GM18508 (cell line): ENCODE results near the gene ARHGEF10L.
"Not testable (repeated sequence)": the region's sequence is repeated elsewhere in the genome, so short reads cannot be mapped to it uniquely, and the experiment has no call there.

Source experiments
- ATAC-seq: cut with Tn5 transposase; IDR thresholded peaks from one replicate; pipeline ENCODE4 v1.9.1; 2021; ENCODE audit warnings: moderate number of reproducible peaks; ENCODE audit not compliant: insufficient read depth, unreplicated experiment

The ARHGEF10L gene, protein sequence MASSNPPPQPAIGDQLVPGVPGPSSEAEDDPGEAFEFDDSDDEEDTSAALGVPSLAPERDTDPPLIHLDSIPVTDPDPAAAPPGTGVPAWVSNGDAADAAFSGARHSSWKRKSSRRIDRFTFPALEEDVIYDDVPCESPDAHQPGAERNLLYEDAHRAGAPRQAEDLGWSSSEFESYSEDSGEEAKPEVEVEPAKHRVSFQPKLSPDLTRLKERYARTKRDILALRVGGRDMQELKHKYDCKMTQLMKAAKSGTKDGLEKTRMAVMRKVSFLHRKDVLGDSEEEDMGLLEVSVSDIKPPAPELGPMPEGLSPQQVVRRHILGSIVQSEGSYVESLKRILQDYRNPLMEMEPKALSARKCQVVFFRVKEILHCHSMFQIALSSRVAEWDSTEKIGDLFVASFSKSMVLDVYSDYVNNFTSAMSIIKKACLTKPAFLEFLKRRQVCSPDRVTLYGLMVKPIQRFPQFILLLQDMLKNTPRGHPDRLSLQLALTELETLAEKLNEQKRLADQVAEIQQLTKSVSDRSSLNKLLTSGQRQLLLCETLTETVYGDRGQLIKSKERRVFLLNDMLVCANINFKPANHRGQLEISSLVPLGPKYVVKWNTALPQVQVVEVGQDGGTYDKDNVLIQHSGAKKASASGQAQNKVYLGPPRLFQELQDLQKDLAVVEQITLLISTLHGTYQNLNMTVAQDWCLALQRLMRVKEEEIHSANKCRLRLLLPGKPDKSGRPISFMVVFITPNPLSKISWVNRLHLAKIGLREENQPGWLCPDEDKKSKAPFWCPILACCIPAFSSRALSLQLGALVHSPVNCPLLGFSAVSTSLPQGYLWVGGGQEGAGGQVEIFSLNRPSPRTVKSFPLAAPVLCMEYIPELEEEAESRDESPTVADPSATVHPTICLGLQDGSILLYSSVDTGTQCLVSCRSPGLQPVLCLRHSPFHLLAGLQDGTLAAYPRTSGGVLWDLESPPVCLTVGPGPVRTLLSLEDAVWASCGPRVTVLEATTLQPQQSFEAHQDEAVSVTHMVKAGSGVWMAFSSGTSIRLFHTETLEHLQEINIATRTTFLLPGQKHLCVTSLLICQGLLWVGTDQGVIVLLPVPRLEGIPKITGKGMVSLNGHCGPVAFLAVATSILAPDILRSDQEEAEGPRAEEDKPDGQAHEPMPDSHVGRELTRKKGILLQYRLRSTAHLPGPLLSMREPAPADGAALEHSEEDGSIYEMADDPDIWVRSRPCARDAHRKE (N-terminal part only)

GRCh38 chr1:17539477-17540254, at the start of gene ARHGEF10L:
Gene ARHGEF10L (plus strand): TSS chr1:17539698. CDS start chr1:17580596, 40,898 bp downstream.
- no peak for ATAC-seq

- ATAC-seq, result not testable (repeated sequence)
Measured at GRCh38 chr1:17489768-17490417, 49.6 kb upstream of the ARHGEF10L start.

GRCh38 chr1:17490667-17491066, 48.8 kb upstream of the ARHGEF10L start:
- not testable (repeated sequence) for ATAC-seq

DNA sequence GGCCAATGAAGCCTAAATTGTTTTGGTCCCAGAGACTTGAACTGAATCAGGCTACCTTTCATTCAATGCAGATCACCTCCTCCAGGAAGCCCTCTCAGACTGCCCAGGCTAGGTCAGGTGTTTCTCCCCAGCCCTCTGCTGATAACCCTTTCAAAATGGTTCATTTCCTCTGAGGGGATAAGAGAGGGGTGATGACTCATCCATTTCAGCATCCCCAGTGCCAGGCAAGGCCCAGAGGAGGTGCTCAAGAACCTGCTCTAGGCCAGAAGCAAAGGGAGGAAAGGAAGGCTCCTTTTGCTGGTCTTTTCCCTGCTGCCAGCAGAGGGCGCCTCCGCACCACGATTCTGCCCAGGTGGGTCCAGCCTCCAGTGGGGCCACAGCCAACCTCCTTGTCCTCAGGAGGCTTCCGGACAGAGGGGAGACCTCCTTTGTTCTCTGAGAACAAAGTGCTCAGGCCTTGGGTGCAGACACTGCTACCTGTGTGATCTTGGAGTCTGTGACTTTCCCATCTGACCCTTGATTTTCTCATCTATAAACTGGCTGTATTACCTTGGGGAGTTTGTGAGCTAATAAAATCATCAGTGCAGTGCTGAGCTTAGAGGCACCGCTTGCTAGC, 45.3 kb upstream of the ARHGEF10L start:
- ATAC-seq, result no peak

GRCh38 chr1:17496419-17496818, 43.1 kb upstream of the ARHGEF10L start:
- ATAC-seq, result no peak

DNA sequence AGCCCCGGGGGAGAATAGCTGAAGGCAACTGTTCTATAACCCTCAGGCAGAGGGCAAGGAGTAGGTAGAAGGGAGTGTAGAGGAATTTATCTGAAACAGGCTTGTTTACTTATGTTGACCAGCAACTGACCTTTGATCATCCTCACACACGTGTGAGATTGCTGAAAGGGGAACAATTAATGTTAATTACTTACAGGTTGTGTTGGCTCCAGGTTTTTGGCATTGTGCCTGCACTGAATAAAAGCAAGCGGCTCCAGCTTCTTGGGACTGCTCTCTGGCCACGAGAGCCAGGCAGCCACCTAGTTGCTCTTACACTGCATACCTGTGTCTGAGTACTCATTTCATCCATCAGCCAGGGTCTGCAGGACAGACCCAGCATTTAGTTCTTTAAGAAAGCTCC, 41.3 kb upstream of the ARHGEF10L start:
- ATAC-seq, result no peak

DNA sequence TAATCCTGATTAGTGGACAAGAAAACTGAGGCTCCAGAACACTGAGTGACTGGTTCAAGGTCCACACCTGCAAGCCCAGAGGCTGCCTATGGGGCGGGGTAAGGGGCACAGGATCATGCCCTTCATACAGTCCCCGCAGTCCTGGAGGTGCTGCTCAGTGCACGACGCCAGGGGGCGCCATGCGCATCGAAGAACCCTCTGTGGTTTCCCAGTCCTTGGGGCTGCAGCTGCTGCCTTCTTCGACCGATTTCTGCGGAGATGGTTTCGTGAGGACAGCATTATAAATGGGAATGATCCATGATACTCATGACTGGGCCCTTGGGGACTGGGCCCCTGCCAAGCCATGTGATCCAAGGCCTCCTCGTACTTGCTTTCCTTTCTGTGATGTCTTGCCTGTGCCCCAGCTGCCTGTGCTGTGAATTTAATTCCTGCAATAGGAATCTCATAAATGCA, 37.1 kb upstream of the ARHGEF10L start:
- ATAC-seq, result no peak

GRCh38 chr1:17503146-17503545, 36.4 kb upstream of the ARHGEF10L start:
- no peak for ATAC-seq

GRCh38 chr1:17507200-17507599, 32.3 kb upstream of the ARHGEF10L start:
- ATAC-seq, result not testable (repeated sequence)

DNA sequence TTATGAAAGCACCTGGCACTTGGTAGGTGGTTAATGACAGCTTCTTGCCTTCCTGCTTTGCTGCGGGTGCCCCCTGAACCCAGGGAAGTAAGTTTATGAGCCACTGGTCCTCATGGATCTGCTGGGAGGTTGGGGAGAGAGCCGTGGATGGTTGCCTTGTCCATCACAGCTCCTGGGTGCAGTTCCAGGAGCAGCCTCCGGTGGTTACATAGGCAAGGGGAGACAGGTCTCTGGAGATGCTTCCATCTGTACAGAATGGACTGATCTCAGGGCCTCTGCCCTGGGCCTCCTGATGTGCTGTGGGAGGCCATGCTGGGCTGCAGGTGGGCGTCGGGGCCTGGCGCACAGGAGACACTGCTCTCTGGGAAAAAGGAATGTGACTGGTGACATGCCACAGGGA, 31.6 kb upstream of the ARHGEF10L start:
- no peak for ATAC-seq

GRCh38 chr1:17509363-17509762, 30.1 kb upstream of the ARHGEF10L start:
- no peak for ATAC-seq

GRCh38 chr1:17510138-17510537, 29.4 kb upstream of the ARHGEF10L start:
- ATAC-seq, result no peak

DNA sequence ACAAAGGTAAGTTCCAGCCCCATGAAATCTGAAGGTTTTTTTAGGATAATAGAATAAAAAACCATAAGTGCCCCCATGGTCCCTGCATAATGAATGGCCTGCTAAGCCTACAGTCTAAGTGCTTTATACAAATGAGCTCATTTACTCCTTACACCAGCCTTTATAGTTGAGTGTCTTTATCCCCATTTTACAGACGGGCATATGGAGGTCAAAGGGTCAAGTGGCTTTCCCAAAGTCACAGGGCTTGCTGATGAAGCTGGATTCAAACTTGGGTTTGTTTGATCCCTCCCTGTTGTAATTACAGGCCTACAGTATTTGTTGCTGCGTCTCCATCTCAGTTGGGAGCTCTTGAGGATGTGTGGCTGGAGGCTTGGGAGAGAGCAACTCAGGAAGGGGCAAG, 28.3 kb upstream of the ARHGEF10L start:
- no peak for ATAC-seq

- no peak for ATAC-seq
Measured at GRCh38 chr1:17513131-17513530, 26.4 kb upstream of the ARHGEF10L start.

DNA sequence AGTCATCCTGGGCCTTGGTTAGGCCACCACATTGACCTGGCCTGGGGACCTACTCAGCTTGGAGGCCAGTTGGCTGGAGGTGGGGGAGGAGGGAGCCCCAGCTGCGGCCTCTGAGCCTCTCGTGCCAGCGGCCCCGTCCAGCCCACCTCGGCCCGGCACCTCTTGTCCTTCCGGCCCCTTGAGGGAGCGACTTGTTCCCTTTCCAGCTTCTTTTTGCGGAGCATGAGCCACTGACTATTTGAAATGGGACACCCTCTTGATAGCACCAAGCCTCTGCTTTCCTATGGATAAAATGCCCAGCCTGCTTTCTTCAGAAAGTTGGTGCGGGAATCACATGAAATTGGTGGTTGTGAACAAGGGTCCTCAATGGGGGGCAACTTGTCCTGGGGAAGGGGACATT, 24.7 kb upstream of the ARHGEF10L start:
- no peak for ATAC-seq

- no peak for ATAC-seq
Measured at GRCh38 chr1:17515902-17516301, 23.6 kb upstream of the ARHGEF10L start.

- ATAC-seq, result no peak
Measured at GRCh38 chr1:17516303-17517214, 22.9 kb upstream of the ARHGEF10L start.

DNA sequence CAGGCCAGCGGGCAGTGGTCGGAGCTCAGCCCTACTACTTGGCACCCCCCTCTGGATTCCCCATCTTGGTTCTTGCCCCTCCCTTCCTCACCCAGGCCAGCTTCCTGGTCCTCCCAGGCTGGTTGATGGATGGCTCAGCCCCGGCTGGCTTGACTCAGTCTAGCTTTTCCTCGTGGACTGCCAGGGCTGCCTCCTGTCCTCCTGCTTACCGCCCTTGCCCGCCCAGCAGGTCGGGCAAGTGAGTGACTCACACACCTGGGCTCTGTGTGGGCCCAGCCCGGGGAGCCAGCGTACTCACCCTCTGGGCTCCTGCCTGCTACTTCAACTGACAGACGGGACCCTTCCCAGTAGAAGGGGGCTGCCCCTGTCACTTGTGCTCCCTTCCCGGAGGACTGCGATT, 19.5 kb upstream of the ARHGEF10L start:
- no peak for ATAC-seq
